ENCODE measurements around the gene IMMP2L.
A peak's percentile ranks its signal among the peaks of the same experiment; 100 is the strongest.

IMMP2L gene

GRCh38 chr7:111138193-111138569 lies 424.1 kb downstream of the IMMP2L start:
- FAIRE-seq, result no peak

- FAIRE-seq, result no peak
Observed at GRCh38 chr7:111137296-111138192, 424.7 kb downstream of the IMMP2L start.

GRCh38 chr7:111132833-111133232 lies 429.5 kb downstream of the IMMP2L start:
- FAIRE-seq, result no peak

- no peak for FAIRE-seq
Observed at GRCh38 chr7:111129435-111129834, 432.9 kb downstream of the IMMP2L start.

GRCh38 chr7:111126987-111127386 lies 435.3 kb downstream of the IMMP2L start:
- FAIRE-seq, result no peak

- no peak for FAIRE-seq
Observed at GRCh38 chr7:111115966-111116365, 446.3 kb downstream of the IMMP2L start.

GRCh38 chr7:111113263-111114017 lies 448.9 kb downstream of the IMMP2L start:
- FAIRE-seq, result no peak

GRCh38 chr7:111112439-111112838 lies 449.9 kb downstream of the IMMP2L start:
- FAIRE-seq, result no peak

- FAIRE-seq, result no peak
Observed at GRCh38 chr7:111108496-111108895, 453.8 kb downstream of the IMMP2L start.

GRCh38 chr7:111108000-111108399 lies 454.3 kb downstream of the IMMP2L start:
- FAIRE-seq, result no peak

- FAIRE-seq, result no peak
Observed at GRCh38 chr7:111107579-111107978, 454.7 kb downstream of the IMMP2L start.

- no peak for FAIRE-seq
Observed at GRCh38 chr7:111105269-111105668, 457.0 kb downstream of the IMMP2L start.

GRCh38 chr7:111104710-111105109 lies 457.6 kb downstream of the IMMP2L start:
- no peak for FAIRE-seq

GRCh38 chr7:111103678-111104274 lies 458.5 kb downstream of the IMMP2L start:
- no peak for FAIRE-seq

GRCh38 chr7:111103136-111103535 lies 459.2 kb downstream of the IMMP2L start:
- no peak for FAIRE-seq

- FAIRE-seq, result no peak
Observed at GRCh38 chr7:111101856-111102646, 460.2 kb downstream of the IMMP2L start.

GRCh38 chr7:111098926-111099250 lies 463.4 kb downstream of the IMMP2L start:
- no peak for FAIRE-seq

- FAIRE-seq, result peak; percentile 32
Observed at GRCh38 chr7:111098011-111098925, 464.0 kb downstream of the IMMP2L start.

GRCh38 chr7:111096997-111097396 lies 465.3 kb downstream of the IMMP2L start:
- FAIRE-seq, result no peak

- FAIRE-seq, result no peak
Observed at GRCh38 chr7:111094419-111094818, 467.9 kb downstream of the IMMP2L start.

- no peak for FAIRE-seq
Observed at GRCh38 chr7:111093496-111093895, 468.8 kb downstream of the IMMP2L start.

All from TTC549 (cell line).